Activated CD4-positive, alpha-beta T cell treated with anti-CD3 and anti-CD28 coated beads, Interleukin-2, amount 10 ng/mL, durations not matched to agents 7 days and 5 days (primary cell): ENCODE results near the gene UNC5C. TPM values are rescaled to one million over a fixed set of nuclear protein-coding genes. Genes with fewer than 3 reads are reported as not detected.

Experiments used
- CTCF ChIA-PET: fragments of 350-600 bp; sonication (Branson Sonifier 250); formaldehyde crosslinking; loops from one replicate; lab custom pipeline; 2021; ENCODE audit warnings: antibody characterized with exemption; lab: Charles Lee
- POLR2A ChIA-PET: fragments of 350-600 bp; sonication (Branson Sonifier 250); formaldehyde crosslinking; loops from one replicate; lab custom pipeline; 2021; ENCODE audit warnings: antibody characterized with exemption; lab: Charles Lee
- DNase-seq: peaks from one replicate; pipeline ENCODE4 v3.0.0-alpha.2; 2020
- H3K27ac Mint-ChIP-seq: one replicate; pipeline ENCODE4 v1.8.0; 2021; ENCODE audit warnings: mild to moderate bottlenecking, moderate library complexity, mixed read lengths
- H3K27me3 Mint-ChIP-seq: one replicate; pipeline ENCODE4 v1.8.0; 2021; ENCODE audit warnings: mixed read lengths
- H3K36me3 Mint-ChIP-seq: one replicate; pipeline ENCODE4 v1.8.0; 2021; ENCODE audit warnings: low read depth, mixed read lengths
- H3K4me1 Mint-ChIP-seq: one replicate; pipeline ENCODE4 v1.8.0; 2021; ENCODE audit warnings: mixed read lengths
- H3K4me3 Mint-ChIP-seq: one replicate; pipeline ENCODE4 v1.8.0; 2021; ENCODE audit warnings: mild to moderate bottlenecking, moderate library complexity, mixed read lengths
- H3K9me3 Mint-ChIP-seq: one replicate; pipeline ENCODE4 v1.8.0; 2021; ENCODE audit warnings: mixed read lengths
- total RNA-seq, 2 experiments: library from RNA; stranded (reverse); gene quantifications; one replicate each; pipeline ENCODE4 v1.2.3, GENCODE V29; 2021

UNC5C gene
- total RNA-seq, 2 experiments from 2014 or later: not detected

- POLR2A ChIA-PET: no interaction called here
- Mint-ChIP-seq H3K36me3 (no peaks in the 10 kb centered on the region), H3K27me3 (peaks cover 4% of the 10 kb centered on the region), H3K27ac (no peak overlapping the region), H3K9me3 (no peaks in the 10 kb centered on the region), H3K4me1 (no peaks in the 10 kb centered on the region), H3K4me3 (no peak overlapping the region)
- CTCF ChIA-PET: interaction anchor here (0.6 kb wide), 1 partner anchor 470 kb away, joined by 4 read pairs; no protein-coding TSS in a partner anchor
- DNase-seq: no peak
Observed at GRCh38 chr4:95507561-95507960, 41.2 kb downstream of the UNC5C start.

GRCh38 chr4:95507147-95507546, 41.6 kb downstream of the UNC5C start:
- CTCF ChIA-PET: interaction anchor here (0.6 kb wide), 1 partner anchor 470 kb away, joined by 4 read pairs; no protein-coding TSS in a partner anchor
- peaks cover 4% of the 10 kb centered on the region for H3K27me3 Mint-ChIP-seq
- no peak for DNase-seq
- H3K9me3 Mint-ChIP-seq: no peaks in the 10 kb centered on the region
- H3K36me3 Mint-ChIP-seq: no peaks in the 10 kb centered on the region
- no peaks in the 10 kb centered on the region for H3K4me1 Mint-ChIP-seq
- H3K4me3 Mint-ChIP-seq: no peak overlapping the region
- POLR2A ChIA-PET: no interaction called here
- no peak overlapping the region for H3K27ac Mint-ChIP-seq

GRCh38 chr4:95506264-95506663, 42.5 kb downstream of the UNC5C start:
- Mint-ChIP-seq H3K4me3 (no peak overlapping the region), H3K36me3 (no peaks in the 10 kb centered on the region), H3K27me3 (peaks cover 4% of the 10 kb centered on the region), H3K4me1 (no peaks in the 10 kb centered on the region), H3K27ac (no peak overlapping the region), H3K9me3 (no peaks in the 10 kb centered on the region)
- no peak for DNase-seq
- ChIA-PET POLR2A (no interaction called here), CTCF (no interaction called here)

GRCh38 chr4:95505799-95506198, 43.0 kb downstream of the UNC5C start:
- no peak for DNase-seq
- H3K27ac Mint-ChIP-seq: no peak overlapping the region
- H3K9me3 Mint-ChIP-seq: no peaks in the 10 kb centered on the region
- H3K4me3 Mint-ChIP-seq: no peak overlapping the region
- peaks cover 4% of the 10 kb centered on the region for H3K27me3 Mint-ChIP-seq
- H3K4me1 Mint-ChIP-seq: no peaks in the 10 kb centered on the region
- ChIA-PET POLR2A (no interaction called here), CTCF (no interaction called here)
- no peaks in the 10 kb centered on the region for H3K36me3 Mint-ChIP-seq

GRCh38 chr4:95505151-95505550, 43.6 kb downstream of the UNC5C start:
- H3K27ac Mint-ChIP-seq: no peak overlapping the region
- ChIA-PET CTCF (no interaction called here), POLR2A (no interaction called here)
- H3K27me3 Mint-ChIP-seq: peaks cover 4% of the 10 kb centered on the region
- no peaks in the 10 kb centered on the region for H3K36me3 Mint-ChIP-seq
- no peaks in the 10 kb centered on the region for H3K9me3 Mint-ChIP-seq
- H3K4me1 Mint-ChIP-seq: no peaks in the 10 kb centered on the region
- no peak overlapping the region for H3K4me3 Mint-ChIP-seq
- no peak for DNase-seq

DNA sequence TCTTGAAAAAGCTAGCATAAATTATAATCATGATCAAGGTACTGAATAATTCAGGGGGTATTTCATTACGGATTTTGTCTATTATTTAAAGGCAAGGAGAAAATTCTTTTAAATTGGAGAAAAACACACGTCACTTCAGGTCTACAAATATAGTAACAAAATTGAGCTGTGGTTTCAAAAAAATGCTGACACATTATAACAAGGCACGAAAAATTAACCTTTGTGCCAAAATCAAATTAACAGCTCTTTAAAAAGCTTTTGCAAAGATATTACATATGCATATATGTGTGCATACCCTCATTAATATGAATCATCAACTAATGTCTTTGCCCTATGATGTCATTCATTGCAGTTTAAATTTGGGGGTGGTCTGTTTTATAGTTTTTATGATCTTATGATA, 44.3 kb downstream of the UNC5C start:
- H3K27me3 Mint-ChIP-seq: peaks cover 4% of the 10 kb centered on the region
- H3K4me1 Mint-ChIP-seq: no peaks in the 10 kb centered on the region
- H3K4me3 Mint-ChIP-seq: no peak overlapping the region
- ChIA-PET CTCF (no interaction called here), POLR2A (no interaction called here)
- H3K9me3 Mint-ChIP-seq: no peaks in the 10 kb centered on the region
- H3K27ac Mint-ChIP-seq: no peak overlapping the region
- no peak for DNase-seq
- no peaks in the 10 kb centered on the region for H3K36me3 Mint-ChIP-seq

DNA sequence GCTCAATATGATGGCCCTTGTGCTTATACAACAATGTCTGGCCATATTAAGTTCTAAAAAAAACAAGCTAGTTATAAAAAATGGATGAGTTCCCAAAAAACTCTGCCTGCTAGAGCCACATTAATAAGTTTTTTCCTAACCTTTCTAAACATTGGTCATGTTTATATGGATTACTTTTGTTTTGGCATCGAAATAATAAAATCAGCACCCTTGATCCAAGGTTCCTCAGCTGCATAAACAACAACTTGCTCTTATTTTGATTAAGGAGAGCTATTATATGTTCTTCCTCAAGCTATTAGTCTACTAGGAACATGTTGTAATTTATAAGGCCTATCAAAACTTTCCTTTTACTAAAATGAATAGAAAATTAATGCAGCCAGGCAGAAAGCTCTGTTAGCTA, 48.4 kb downstream of the UNC5C start:
- H3K4me3 Mint-ChIP-seq: no peak overlapping the region
- no peaks in the 10 kb centered on the region for H3K4me1 Mint-ChIP-seq
- peaks cover 4% of the 10 kb centered on the region for H3K27me3 Mint-ChIP-seq
- no peaks in the 10 kb centered on the region for H3K9me3 Mint-ChIP-seq
- POLR2A ChIA-PET: no interaction called here
- DNase-seq: no peak
- CTCF ChIA-PET: no interaction called here
- H3K27ac Mint-ChIP-seq: no peak overlapping the region
- no peaks in the 10 kb centered on the region for H3K36me3 Mint-ChIP-seq

DNA sequence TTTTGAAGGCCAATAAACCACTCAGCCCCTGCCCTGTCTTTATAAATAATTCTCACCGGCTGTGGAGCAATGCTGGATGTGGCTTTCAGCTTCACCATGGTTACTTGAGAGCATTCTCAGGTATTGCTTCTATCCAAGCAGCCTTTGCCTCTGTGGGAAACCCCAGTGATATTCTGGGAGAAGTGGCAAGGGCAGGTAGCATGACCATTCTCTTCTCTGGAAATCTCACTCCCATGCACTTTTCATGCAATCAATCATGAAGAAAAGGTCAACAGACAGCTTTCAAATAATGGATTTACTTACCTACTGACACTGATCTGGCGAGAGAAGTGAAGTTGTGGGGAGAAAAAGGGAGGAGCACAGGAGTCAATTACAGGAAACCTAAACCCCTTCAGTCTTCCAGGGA, 49.5 kb downstream of the UNC5C start:
- Mint-ChIP-seq H3K9me3 (no peaks in the 10 kb centered on the region), H3K27ac (no peak overlapping the region), H3K4me1 (no peaks in the 10 kb centered on the region), H3K36me3 (no peaks in the 10 kb centered on the region), H3K27me3 (peaks cover 3% of the 10 kb centered on the region), H3K4me3 (no peak overlapping the region)
- CTCF ChIA-PET: no interaction called here
- POLR2A ChIA-PET: no interaction called here
- no peak for DNase-seq

DNA sequence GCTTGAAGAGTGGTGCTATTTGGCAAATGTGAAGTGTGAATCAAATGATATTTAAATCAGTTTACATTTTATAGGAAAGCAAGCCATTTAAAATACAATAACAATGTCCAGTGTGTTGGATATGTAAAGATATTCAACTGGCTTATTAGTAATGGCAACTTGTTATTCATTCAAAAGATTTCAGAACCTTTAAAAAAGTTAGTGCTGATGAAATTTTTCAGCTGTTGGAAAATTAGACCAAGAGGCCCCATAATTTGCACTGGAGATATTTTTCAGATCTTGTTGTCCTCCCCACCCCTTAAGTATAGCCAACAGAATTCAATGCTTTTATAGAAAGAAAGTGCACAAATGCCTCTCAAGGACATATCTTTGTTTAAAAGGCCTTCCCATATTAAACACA, 54.6 kb downstream of the UNC5C start:
- Mint-ChIP-seq H3K9me3 (no peaks in the 10 kb centered on the region), H3K27ac (no peak overlapping the region), H3K4me1 (no peaks in the 10 kb centered on the region), H3K4me3 (no peak overlapping the region), H3K27me3 (no peaks in the 10 kb centered on the region), H3K36me3 (no peaks in the 10 kb centered on the region)
- ChIA-PET CTCF (no interaction called here), POLR2A (no interaction called here)
- DNase-seq: no peak

DNA sequence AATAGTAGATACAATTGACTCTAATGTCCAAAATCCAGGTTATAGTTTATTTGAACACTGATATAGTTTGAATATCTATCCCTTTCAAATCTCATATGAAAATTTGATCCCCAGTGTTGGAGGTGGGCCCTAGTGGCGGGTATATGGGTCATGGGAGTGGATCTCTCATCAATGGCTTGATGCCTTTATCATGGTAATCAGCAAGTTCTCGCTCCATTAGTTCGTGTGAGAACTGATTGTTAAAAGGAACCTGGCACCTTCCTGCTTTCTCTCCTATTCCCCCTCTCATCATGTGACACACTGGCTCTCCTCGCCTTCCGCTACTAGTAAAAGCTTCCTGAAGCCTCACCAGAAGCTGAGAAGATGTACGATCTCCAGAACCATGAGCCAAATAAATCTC, 70.1 kb downstream of the UNC5C start:
- Mint-ChIP-seq H3K9me3 (no peaks in the 10 kb centered on the region), H3K27ac (no peak overlapping the region), H3K27me3 (no peaks in the 10 kb centered on the region), H3K36me3 (no peaks in the 10 kb centered on the region), H3K4me3 (no peak overlapping the region), H3K4me1 (no peaks in the 10 kb centered on the region)
- CTCF ChIA-PET: no interaction called here
- DNase-seq: no peak
- POLR2A ChIA-PET: no interaction called here

DNA sequence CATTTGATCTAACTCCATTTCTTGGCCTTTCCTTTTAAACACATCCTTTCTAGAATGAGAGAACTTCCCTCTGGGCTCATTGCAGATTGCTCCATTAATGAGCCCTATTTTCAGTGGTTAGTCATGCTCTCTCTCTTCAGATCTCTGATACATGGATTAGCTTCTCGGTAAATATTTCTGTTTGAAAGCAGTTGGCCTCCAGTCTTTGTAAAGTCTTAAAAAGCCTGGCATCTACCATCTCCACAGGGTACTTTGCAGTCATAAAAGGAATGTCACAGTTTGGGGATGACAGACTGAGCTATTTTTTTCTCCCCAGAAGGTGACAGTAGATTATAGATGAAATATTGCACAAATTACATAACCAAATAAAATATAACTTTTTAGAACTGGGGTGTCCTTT, 72.7 kb downstream of the UNC5C start:
- H3K4me3 Mint-ChIP-seq: no peak overlapping the region
- H3K9me3 Mint-ChIP-seq: no peaks in the 10 kb centered on the region
- no peaks in the 10 kb centered on the region for H3K4me1 Mint-ChIP-seq
- no peaks in the 10 kb centered on the region for H3K27me3 Mint-ChIP-seq
- no peak overlapping the region for H3K27ac Mint-ChIP-seq
- no peaks in the 10 kb centered on the region for H3K36me3 Mint-ChIP-seq
- DNase-seq: no peak
- ChIA-PET POLR2A (no interaction called here), CTCF (no interaction called here)

DNA sequence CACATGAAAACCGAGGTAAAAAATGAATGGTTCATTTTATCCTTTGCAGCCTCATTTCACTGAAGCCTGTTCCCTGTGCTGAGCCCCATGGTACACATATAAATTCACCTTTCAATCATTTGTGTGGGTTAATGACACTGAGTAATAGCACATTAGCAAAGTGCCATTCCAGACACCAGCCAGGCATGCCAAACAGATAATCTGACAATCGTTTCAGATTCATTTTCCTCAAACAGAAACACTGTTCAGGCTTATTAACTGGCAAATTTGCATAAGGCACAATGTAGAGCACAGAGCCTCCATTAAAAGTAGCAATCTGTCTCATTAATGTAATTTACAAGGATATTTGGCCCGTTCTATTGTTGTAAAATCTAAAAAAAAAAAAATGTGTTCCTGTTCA, 76.2 kb downstream of the UNC5C start:
- Mint-ChIP-seq H3K27me3 (no peaks in the 10 kb centered on the region), H3K36me3 (no peaks in the 10 kb centered on the region), H3K9me3 (no peaks in the 10 kb centered on the region), H3K4me1 (no peaks in the 10 kb centered on the region), H3K4me3 (no peak overlapping the region), H3K27ac (no peak overlapping the region)
- ChIA-PET CTCF (interaction anchor here (0.6 kb wide), 1 partner anchor 177 kb away, joined by 3 read pairs; no protein-coding TSS in a partner anchor), POLR2A (no interaction called here)
- DNase-seq: no peak

DNA sequence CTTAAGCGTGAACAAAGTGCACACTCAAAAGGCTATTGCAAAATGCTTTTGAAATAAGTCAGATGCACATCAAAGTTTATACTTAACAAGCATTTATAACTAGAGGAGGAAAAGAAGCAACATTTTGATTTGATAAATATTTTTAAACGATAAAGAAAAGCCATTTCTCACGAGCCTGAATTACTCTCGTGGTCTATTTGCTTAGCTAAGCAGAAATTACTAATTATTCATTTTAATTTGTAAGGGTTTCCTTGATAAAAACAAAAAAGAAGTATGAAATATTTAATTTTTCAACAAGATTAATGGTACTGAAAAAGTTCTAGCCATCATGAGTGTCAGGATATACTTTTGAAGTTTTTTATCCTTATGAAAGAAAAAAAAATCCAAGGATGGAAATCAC, 78.2 kb downstream of the UNC5C start:
- Mint-ChIP-seq H3K4me3 (no peak overlapping the region), H3K4me1 (no peaks in the 10 kb centered on the region), H3K27ac (no peak overlapping the region), H3K27me3 (no peaks in the 10 kb centered on the region), H3K9me3 (no peaks in the 10 kb centered on the region), H3K36me3 (no peaks in the 10 kb centered on the region)
- no peak for DNase-seq
- POLR2A ChIA-PET: no interaction called here
- CTCF ChIA-PET: no interaction called here

DNA sequence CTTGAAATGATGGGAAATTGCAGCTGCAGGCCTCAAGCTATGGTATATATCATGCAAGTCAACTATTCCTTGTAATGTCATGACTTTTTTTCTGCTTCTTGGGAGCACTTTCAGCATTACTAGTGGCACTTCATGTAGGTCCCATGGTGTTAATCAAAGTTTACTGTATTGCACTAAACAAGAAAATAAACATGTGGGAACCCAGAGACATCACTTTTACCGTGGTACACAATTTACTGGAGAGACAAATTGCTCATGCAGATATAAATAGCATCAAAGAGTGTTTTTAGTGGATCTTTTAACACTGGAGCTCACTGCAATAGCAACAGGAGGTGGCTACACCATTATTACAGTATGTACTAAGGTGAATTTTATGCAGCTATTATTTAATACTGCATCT, 79.2 kb downstream of the UNC5C start:
- ChIA-PET POLR2A (no interaction called here), CTCF (no interaction called here)
- Mint-ChIP-seq H3K27ac (no peak overlapping the region), H3K4me3 (no peak overlapping the region), H3K9me3 (no peaks in the 10 kb centered on the region), H3K27me3 (no peaks in the 10 kb centered on the region), H3K36me3 (no peaks in the 10 kb centered on the region), H3K4me1 (no peaks in the 10 kb centered on the region)
- DNase-seq: no peak
